OCI-LY3 (cell line): Measurements from ENCODE around the gene ESPL1.

ENCODE experiments used
- H2AFZ ChIP-seq: fragments of 200-600, 300-600 bp; shearing (Covaris generic); 2 replicates; pipeline ENCODE4 v1.6.0; 2014; ENCODE audit warnings: antibody characterized with exemption, low read depth, low read length
- H3K27ac ChIP-seq: fragments of 200-600, 300-600 bp; sonication (generic); 2 replicates; pipeline ENCODE4 v1.5.1; 2014; ENCODE audit warnings: mild to moderate bottlenecking, low read length, moderate library complexity, mixed read lengths
- H3K27me3 ChIP-seq: fragments of 200-600, 300-600 bp; sonication (generic); 2 replicates; pipeline ENCODE4 v1.6.1; 2014; ENCODE audit warnings: low read depth, low read length, mixed read lengths
- H3K36me3 ChIP-seq: fragments of 200-600, 300-600 bp; sonication (generic); replicated peaks from 2 replicates; pipeline ENCODE3; 2014; ENCODE audit warnings: low read depth, low read length, mixed read lengths
- H3K4me1 ChIP-seq: fragments of 300-600, 200-600 bp; sonication (generic); 2 replicates; pipeline ENCODE4 v1.6.1; 2014; ENCODE audit warnings: low read length, mixed read lengths
- H3K4me2 ChIP-seq: fragments of 200-600, 300-600 bp; sonication (generic); 2 replicates; pipeline ENCODE4 v1.6.1; 2014; ENCODE audit warnings: low read length, mixed read lengths
- H3K4me3 ChIP-seq: fragments of 300-600, 200-600 bp; sonication (generic); 2 replicates; pipeline ENCODE4 v1.5.1; 2014; ENCODE audit warnings: antibody characterized with exemption, mild to moderate bottlenecking, low read length, moderate library complexity
- H3K79me2 ChIP-seq: fragments of 300-600, 200-600 bp; shearing (Covaris generic); 2 replicates; pipeline ENCODE4 v1.6.1; 2014; ENCODE audit warnings: mild to moderate bottlenecking, low read length, mixed read lengths
- H3K9ac ChIP-seq: fragments of 300-600, 200-600 bp; shearing (Covaris generic); 2 replicates; pipeline ENCODE4 v1.6.0; 2014; ENCODE audit warnings: mild to moderate bottlenecking, low read length, moderate library complexity
- H3K9me3 ChIP-seq: fragments of 200-600, 300-600 bp; shearing (Covaris generic); 2 replicates; pipeline ENCODE4 v1.6.1; 2014; ENCODE audit warnings: low read length, mixed read lengths; ENCODE audit not compliant: insufficient read depth
- H4K20me1 ChIP-seq: fragments of 200-600, 300-600 bp; sonication (generic); 2 replicates; pipeline ENCODE4 v1.6.1; 2016; ENCODE audit warnings: low read length, mixed read lengths; ENCODE audit not compliant: insufficient read depth
- EZH2phosphoT487 ChIP-seq: fragments of 200-600 bp; shearing (Covaris generic); IDR thresholded peaks from 2 replicates; pipeline ENCODE4 v1.6.1; 2018; ENCODE audit warnings: antibody characterized with exemption, mixed run types, low read depth
- TF ChIP-seq, protein P1 (sequence below): fragments of 200-600, 300-600 bp; sonication (generic); IDR thresholded peaks from 2 replicates; pipeline ENCODE4 v1.5.1; 2014; ENCODE audit warnings: antibody characterized with exemption, low read length, low read depth

ESPL1 gene

DNA sequence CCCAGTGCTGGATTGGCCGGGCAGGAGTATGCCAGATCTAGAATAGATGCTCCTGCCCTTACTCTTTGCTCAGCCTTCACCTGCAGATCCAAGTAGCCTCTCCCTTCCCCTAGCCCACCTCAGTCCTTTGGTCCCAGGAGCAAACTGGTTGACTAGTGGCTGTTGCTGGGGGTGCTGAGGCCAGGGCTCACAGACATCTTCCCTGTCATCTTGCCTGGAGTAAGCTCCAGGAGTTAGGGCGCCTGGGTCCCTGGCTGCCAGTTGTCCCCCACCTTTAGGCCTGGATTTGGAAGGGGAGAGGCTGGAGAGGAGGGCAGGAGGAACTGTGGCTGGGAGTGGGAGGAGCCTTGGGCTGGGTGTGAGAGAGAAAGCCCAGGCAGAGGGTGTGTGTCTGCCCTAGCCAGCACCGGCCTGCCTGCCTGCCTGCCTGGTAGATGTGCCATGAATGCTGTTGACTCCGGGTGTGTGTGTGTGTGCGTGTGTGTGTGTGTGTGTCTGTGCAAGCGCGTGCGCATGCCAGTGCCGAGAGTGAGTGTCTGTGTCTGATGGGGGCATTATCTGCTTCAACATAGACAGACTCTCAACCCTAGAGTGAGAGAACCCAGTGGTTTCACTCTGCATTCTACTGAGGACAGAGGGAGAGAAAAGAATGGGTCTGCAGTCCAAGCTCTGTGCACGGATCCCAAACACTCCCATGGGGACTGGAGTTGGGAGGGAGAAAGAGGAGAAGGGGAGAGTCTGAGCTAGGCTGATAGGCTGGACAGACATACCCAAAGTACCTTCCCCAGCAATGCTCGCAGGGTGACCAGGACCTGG is 35.2 kb upstream of the ESPL1 start:
- no peaks in the 10 kb centered on the region for H3K36me3 ChIP-seq

DNA sequence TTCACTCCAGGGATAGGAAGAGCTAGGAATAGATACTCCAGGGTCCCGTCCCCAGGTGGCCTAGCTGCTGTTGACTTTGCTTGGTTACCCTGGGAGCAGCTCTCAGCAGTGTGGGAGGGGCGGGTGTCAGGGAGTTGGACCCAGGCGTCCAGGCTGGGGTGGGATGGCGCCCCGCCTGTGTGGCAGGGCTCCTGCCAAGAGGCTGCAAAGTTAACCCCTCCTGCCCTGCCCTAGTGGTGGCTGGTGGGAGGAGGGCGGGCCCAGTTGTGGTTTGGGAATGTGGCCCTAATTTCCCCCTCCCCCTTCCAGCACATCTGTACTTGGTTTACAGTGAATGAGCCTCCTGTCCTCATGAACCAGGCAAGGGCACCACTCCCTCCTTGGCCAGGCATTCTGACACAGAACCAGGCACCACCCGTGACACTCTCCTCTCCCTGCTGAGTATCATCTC is 34.4 kb upstream of the ESPL1 start:
- H3K27ac ChIP-seq: no peak overlapping the region
- H3K36me3 ChIP-seq: no peaks in the 10 kb centered on the region
- H2AFZ ChIP-seq: no peak overlapping the region
- no peak overlapping the region for H3K9ac ChIP-seq
- no peak overlapping the region for H3K4me3 ChIP-seq
- peaks cover 37% of the 10 kb centered on the region for H3K27me3 ChIP-seq
- no peaks in the 10 kb centered on the region for H4K20me1 ChIP-seq
- peaks cover 22% of the 10 kb centered on the region for H3K4me1 ChIP-seq
- no peaks in the 10 kb centered on the region for H3K79me2 ChIP-seq
- no peaks in the 10 kb centered on the region for H3K9me3 ChIP-seq
- TF ChIP-seq, protein P1, sequence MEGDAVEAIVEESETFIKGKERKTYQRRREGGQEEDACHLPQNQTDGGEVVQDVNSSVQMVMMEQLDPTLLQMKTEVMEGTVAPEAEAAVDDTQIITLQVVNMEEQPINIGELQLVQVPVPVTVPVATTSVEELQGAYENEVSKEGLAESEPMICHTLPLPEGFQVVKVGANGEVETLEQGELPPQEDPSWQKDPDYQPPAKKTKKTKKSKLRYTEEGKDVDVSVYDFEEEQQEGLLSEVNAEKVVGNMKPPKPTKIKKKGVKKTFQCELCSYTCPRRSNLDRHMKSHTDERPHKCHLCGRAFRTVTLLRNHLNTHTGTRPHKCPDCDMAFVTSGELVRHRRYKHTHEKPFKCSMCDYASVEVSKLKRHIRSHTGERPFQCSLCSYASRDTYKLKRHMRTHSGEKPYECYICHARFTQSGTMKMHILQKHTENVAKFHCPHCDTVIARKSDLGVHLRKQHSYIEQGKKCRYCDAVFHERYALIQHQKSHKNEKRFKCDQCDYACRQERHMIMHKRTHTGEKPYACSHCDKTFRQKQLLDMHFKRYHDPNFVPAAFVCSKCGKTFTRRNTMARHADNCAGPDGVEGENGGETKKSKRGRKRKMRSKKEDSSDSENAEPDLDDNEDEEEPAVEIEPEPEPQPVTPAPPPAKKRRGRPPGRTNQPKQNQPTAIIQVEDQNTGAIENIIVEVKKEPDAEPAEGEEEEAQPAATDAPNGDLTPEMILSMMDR: no peak
- TF ChIP-seq EZH2phosphoT487: no peak
- H3K4me2 ChIP-seq: no peak overlapping the region

More for the DNA sequence above, 35.2 kb upstream of the ESPL1 start:
- peaks cover 22% of the 10 kb centered on the region for H3K4me1 ChIP-seq
- H3K27me3 ChIP-seq: peaks cover 37% of the 10 kb centered on the region
- peak overlapping the region; percentile 68; the same call in 1 of the 2 replicates for H2AFZ ChIP-seq
- H3K27ac ChIP-seq: no peak overlapping the region
- no peak for TF ChIP-seq EZH2phosphoT487
- TF ChIP-seq, protein P1: no peak
- H3K4me3 ChIP-seq: peak overlapping the region; percentile 80
- H3K9ac ChIP-seq: peak overlapping the region; percentile 41
- H3K9me3 ChIP-seq: no peaks in the 10 kb centered on the region
- H4K20me1 ChIP-seq: no peaks in the 10 kb centered on the region
- peak overlapping the region; percentile 72 for H3K4me2 ChIP-seq
- H3K79me2 ChIP-seq: no peaks in the 10 kb centered on the region

DNA sequence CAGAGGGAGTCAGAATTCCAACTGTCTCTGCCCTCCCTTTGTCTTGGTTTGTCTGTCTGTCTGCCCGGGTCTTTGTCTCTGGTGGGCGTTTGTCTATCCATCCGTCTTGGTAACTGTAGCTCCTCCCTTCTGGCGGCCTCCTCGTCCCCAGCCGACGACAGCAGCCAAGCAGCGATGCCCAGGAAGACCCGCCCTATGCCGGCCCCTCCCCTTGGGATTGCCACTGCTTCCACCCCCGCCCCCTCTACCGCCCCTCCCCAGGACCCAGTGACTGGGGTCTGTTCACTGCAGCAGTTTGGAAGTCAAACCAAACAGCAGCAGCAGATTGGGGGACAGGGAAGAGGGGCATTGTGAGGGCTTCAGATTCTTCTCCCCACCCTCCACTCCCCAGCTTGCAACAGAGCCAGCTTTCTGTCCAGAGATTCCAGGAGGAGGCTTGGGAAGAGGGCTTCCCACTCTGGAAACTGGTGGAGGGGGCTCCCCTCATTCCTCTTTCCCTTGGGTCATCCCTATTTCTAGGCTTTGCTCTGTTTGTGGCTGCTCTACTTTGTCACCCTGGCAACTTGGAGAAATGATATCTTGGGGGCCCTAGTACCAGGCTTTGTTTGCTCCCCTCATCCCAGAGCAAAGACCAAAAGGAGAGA is 33.7 kb upstream of the ESPL1 start:
- no peaks in the 10 kb centered on the region for H4K20me1 ChIP-seq
- no peak overlapping the region for H3K27ac ChIP-seq
- no peaks in the 10 kb centered on the region for H3K36me3 ChIP-seq
- H3K9me3 ChIP-seq: no peaks in the 10 kb centered on the region
- H2AFZ ChIP-seq: no peak overlapping the region
- H3K79me2 ChIP-seq: no peaks in the 10 kb centered on the region
- no peak overlapping the region for H3K4me3 ChIP-seq
- no peak overlapping the region for H3K9ac ChIP-seq
- no peak overlapping the region for H3K4me2 ChIP-seq
- H3K27me3 ChIP-seq: peaks cover 37% of the 10 kb centered on the region
- H3K4me1 ChIP-seq: peaks cover 22% of the 10 kb centered on the region
- TF ChIP-seq EZH2phosphoT487: no peak
- TF ChIP-seq, protein P1: no peak

- no peak overlapping the region for H3K27ac ChIP-seq
- TF ChIP-seq EZH2phosphoT487: no peak
- TF ChIP-seq, protein P1: no peak
- H3K27me3 ChIP-seq: peaks cover 41% of the 10 kb centered on the region
These were observed 32.9 kb upstream of the ESPL1 start for GRCh38 chr12:53235164-53235563.

More at GRCh38 chr12:53235164-53235563, 32.9 kb upstream of the ESPL1 start:
- no peak overlapping the region for H3K9ac ChIP-seq
- no peaks in the 10 kb centered on the region for H4K20me1 ChIP-seq
- no peak overlapping the region for H3K4me3 ChIP-seq
- H3K9me3 ChIP-seq: no peaks in the 10 kb centered on the region
- peaks cover 22% of the 10 kb centered on the region for H3K4me1 ChIP-seq
- no peaks in the 10 kb centered on the region for H3K79me2 ChIP-seq
- no peaks in the 10 kb centered on the region for H3K36me3 ChIP-seq
- no peak overlapping the region for H3K4me2 ChIP-seq
- no peak overlapping the region for H2AFZ ChIP-seq
